T-cell (primary cell): ENCODE measurements around the gene CTPS1. TPM values are rescaled to one million over a fixed set of nuclear protein-coding genes. Genes with fewer than 3 reads are reported as not detected.

ENCODE experiments used
- ATAC-seq, 4 experiments: fragments of 200-7000 bp in 3 of 4; fragments of 150-1000 bp in 1 of 4; cut with Tn5 transposase; replicated peaks in 1 of 4; 1 replicate in 3 of 4; 2 replicates in 1 of 4; pipeline ENCODE4 v1.10.0; 2021; ENCODE audit warnings: moderate library complexity in 3 of 4, mild to moderate bottlenecking in 2 of 4, moderate number of reproducible peaks in 1 of 4
- CTCF ChIA-PET, 2 donors: fragments of 300-600 bp; sonication (Branson Sonifier 250); formaldehyde crosslinking; loops; one replicate each; lab custom pipeline; 2022; ENCODE audit warnings: antibody characterized with exemption in 2 of 2; lab: Charles Lee
- POLR2A ChIA-PET, 2 donors: fragments of 300-600 bp; sonication (Branson Sonifier 250); formaldehyde crosslinking; loops; one replicate each; lab custom pipeline; 2022; ENCODE audit warnings: antibody characterized with exemption in 2 of 2; lab: Charles Lee
- DNase-seq, 35 experiments: peaks; one replicate each; pipeline versions ENCODE4 v3.0.0 to v3.0.0-alpha.2; 2013 to 2023
- H3K27ac ChIP-seq: one replicate; pipeline ENCODE4 v1.5.1; 2013; ENCODE audit warnings: low read length
- H3K27me3 ChIP-seq, 2 experiments: replicated peaks in 1 of 2; 1 replicate in 1 of 2; 2 replicates in 1 of 2; pipeline versions ENCODE4 v1.6.1 to v1.7.0; 2013; ENCODE audit warnings: low read length in 1 of 2, mixed read lengths in 1 of 2; ENCODE audit not compliant: control insufficient read depth in 2 of 2, insufficient read depth in 2 of 2; ENCODE audit errors: extremely low read depth in 1 of 2
- H3K36me3 ChIP-seq, 2 donors: 1 replicate in 1 of 2; 2 replicates in 1 of 2; pipeline versions ENCODE4 v1.6.1 to v1.7.0; 2013; ENCODE audit warnings: low read length in 1 of 2; ENCODE audit not compliant: control insufficient read depth in 2 of 2, insufficient read depth in 1 of 2; ENCODE audit errors: extremely low read depth in 1 of 2
- H3K4me1 ChIP-seq, 2 experiments: 1 replicate in 1 of 2; 2 replicates in 1 of 2; pipeline versions ENCODE4 v1.6.1 to v1.7.0; 2013; ENCODE audit warnings: low read length in 2 of 2, mixed read lengths in 1 of 2; ENCODE audit not compliant: insufficient read depth in 2 of 2, control insufficient read depth in 1 of 2; ENCODE audit errors: extremely low read depth in 1 of 2
- H3K4me3 ChIP-seq, 2 donors: 1 replicate in 1 of 2; 2 replicates in 1 of 2; pipeline versions ENCODE4 v1.5.1 to v1.7.0; 2013; ENCODE audit warnings: mild to moderate bottlenecking in 2 of 2, low read length in 1 of 2, moderate library complexity in 1 of 2; ENCODE audit not compliant: control insufficient read depth in 1 of 2; ENCODE audit errors: extremely low read depth in 1 of 2
- H3K9me3 ChIP-seq: 2 replicates; pipeline ENCODE4 v1.7.0; 2013
- H3K27ac Mint-ChIP-seq, 2 donors: one replicate each; pipeline ENCODE4 v1.8.0; 2020 to 2021; ENCODE audit warnings: mild to moderate bottlenecking in 2 of 2, mixed read lengths in 2 of 2
- H3K27me3 Mint-ChIP-seq, 2 donors: one replicate each; pipeline ENCODE4 v1.8.0; 2021 to 2022; ENCODE audit warnings: mixed read lengths in 2 of 2
- H3K36me3 Mint-ChIP-seq: one replicate; pipeline ENCODE4 v1.8.0; 2021; ENCODE audit warnings: mixed read lengths
- H3K4me1 Mint-ChIP-seq, 3 donors: one replicate each; pipeline ENCODE4 v1.8.0; 2020 to 2022; ENCODE audit warnings: mixed read lengths in 3 of 3, mild to moderate bottlenecking in 1 of 3
- H3K4me3 Mint-ChIP-seq, 3 donors: one replicate each; pipeline ENCODE4 v1.8.0; 2020 to 2022; ENCODE audit warnings: mild to moderate bottlenecking in 3 of 3, mixed read lengths in 3 of 3, moderate library complexity in 3 of 3
- H3K9me3 Mint-ChIP-seq, 3 donors: one replicate each; pipeline ENCODE4 v1.8.0; 2020 to 2022; ENCODE audit warnings: mixed read lengths in 3 of 3
- WGBS: methylation state at CpG from one replicate; pipeline ENCODE4 v1.1.5; 2013; ENCODE audit warnings: missing lambda C conversion rate; ENCODE audit not compliant: insufficient coverage; 5-methylcytosine and 5-hydroxymethylcytosine counted together
- total RNA-seq, 35 experiments: library from RNA in 6 of 35; stranded (reverse) in 6 of 35; fragments of 120-200 nt in 1 of 35; gene quantifications; one replicate each; pipeline versions ENCODE4 v1.2.1 to v1.2.4 and lab custom pipeline; 2013 to 2026

CTPS1 gene
- total RNA-seq, 5 donors from 2014 or later (not counting 1 experiment from before 2014, with no cell fraction given): 26.0 to 57.2 (median 29.1) TPM

DNA sequence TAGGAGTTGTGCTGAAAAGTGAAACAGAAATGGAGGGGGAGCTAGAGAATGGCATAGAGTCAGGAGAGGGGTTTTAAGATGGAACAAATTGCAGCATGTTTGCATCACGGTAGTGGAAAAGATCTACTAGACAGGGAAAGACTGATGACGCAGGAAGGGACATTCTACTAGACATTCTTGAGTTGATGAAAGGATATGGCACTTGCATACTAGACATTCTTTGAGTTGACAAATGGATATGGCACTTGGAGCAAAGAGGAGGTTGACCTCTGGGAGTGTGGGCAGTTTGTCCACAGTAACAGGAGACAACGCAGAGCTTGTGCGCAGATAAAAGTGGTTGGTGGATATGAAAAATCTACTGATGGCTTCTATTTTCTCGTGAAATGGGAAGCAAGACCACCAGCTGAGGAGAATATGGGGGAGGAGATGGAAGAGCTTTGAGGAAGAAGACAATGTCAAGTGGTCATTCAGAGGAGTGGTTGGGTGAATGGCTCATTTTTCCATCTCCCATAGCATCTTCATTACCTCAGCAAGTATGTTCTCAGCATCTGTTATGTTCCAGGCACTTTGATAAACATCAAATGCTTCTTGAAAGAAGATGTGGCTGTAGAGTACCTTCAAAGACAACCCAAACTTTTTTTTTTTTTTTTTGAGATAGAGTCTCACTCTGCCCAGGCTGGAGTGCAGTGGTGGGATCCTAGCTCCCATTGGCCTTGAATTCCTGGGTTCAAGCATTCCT lies 2.4 kb upstream of the CTPS1 start:
- Histone ChIP-seq H3K4me3 (no peak overlapping the region), H3K27ac (no peak overlapping the region), H3K4me1 (peaks cover 6 to 24% of the 10 kb centered on the region in 2 experiments), H3K27me3 (no peaks in the 10 kb centered on the region), H3K36me3 (no peaks in the 10 kb centered on the region), H3K9me3 (no peaks in the 10 kb centered on the region)
- Mint-ChIP-seq H3K27me3 (no peaks in the 10 kb centered on the region), H3K27ac (no peak overlapping the region), H3K4me1 (peaks cover 16 to 22% (median 20%) of the 10 kb centered on the region in 3 donors), H3K4me3 (no peak overlapping the region), H3K9me3 (no peaks in the 10 kb centered on the region), H3K36me3 (no peaks in the 10 kb centered on the region)
- no peak for DNase-seq
- POLR2A ChIA-PET: interaction anchor here in 1 of 2 donors (0.7 kb wide), 1 partner anchor 179 kb away, joined by 5 read pairs; no protein-coding TSS in a partner anchor
- 96% methylated on average over 4 of the region's 5 CpGs for WGBS
- no peak for ATAC-seq
- CTCF ChIA-PET: no interaction called here

DNA sequence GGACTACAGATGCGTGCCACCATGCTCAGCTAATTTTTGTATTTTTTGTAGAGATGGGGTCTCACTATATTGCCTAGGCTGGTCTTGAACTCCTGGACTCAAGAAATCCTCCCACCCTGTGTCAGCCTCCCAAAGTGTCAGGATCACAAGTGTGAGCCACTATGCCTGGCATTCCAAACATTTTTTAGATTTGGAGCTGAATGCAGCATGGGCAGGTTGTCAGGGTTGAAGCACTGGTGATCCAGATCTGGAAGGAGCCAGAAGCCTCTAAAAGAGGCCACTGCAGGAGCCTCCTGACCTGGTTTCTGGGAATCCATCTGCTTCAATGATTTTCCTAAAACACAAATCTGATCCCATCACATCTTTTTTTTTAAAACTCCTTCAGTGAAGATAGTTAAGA lies 1.8 kb upstream of the CTPS1 start:
- ChIA-PET POLR2A (no interaction called here), CTCF (no interaction called here)
- no peaks in the 10 kb centered on the region for H3K27me3 ChIP-seq
- H3K27me3 Mint-ChIP-seq: no peaks in the 10 kb centered on the region
- H3K4me3 Mint-ChIP-seq: no peak overlapping the region
- no peak overlapping the region for H3K27ac ChIP-seq
- H3K4me1 Mint-ChIP-seq: peaks cover 22 to 25% (median 24%) of the 10 kb centered on the region in 3 donors
- no peak overlapping the region for H3K4me3 ChIP-seq
- H3K36me3 Mint-ChIP-seq: no peaks in the 10 kb centered on the region
- WGBS: no CpG with 5 or more reads among the region's 1 CpG
- peaks cover 6 to 24% of the 10 kb centered on the region in 2 experiments for H3K4me1 ChIP-seq
- ATAC-seq (no peak), DNase-seq (no peak)
- no peaks in the 10 kb centered on the region for H3K36me3 ChIP-seq
- no peak overlapping the region for H3K27ac Mint-ChIP-seq
- H3K9me3 Mint-ChIP-seq: no peaks in the 10 kb centered on the region
- H3K9me3 ChIP-seq: no peaks in the 10 kb centered on the region

GRCh38 chr1:40978886-40979240 lies 633 bp upstream of the CTPS1 start:
- DNase-seq (peak in 1 of 35 experiments; percentile 4), ATAC-seq (no peak)
- H3K27ac Mint-ChIP-seq: peak overlapping the region in 1 of 2 donors; percentile 90
- H3K4me1 Mint-ChIP-seq: peaks cover 25 to 27% (median 26%) of the 10 kb centered on the region in 3 donors
- peaks cover 6 to 24% of the 10 kb centered on the region in 2 experiments for H3K4me1 ChIP-seq
- H3K9me3 Mint-ChIP-seq: no peaks in the 10 kb centered on the region
- H3K27me3 Mint-ChIP-seq: no peaks in the 10 kb centered on the region
- no peaks in the 10 kb centered on the region for H3K9me3 ChIP-seq
- H3K27ac ChIP-seq: peak overlapping the region; percentile 87
- POLR2A ChIA-PET: interaction anchor here (0.6 to 1.5 kb wide), 2 partner anchors 24 to 939 kb away, joined by 3 to 6 read pairs; partner anchors contain the start of gene CAP1 (in 1 of the 2)
- H3K36me3 Mint-ChIP-seq: peaks cover 5% of the 10 kb centered on the region
- peaks cover 0 to 3% of the 10 kb centered on the region in 2 donors for H3K36me3 ChIP-seq
- peak overlapping the region; percentile 73 to 85 for H3K4me3 ChIP-seq
- WGBS: 51% methylated on average over 17 of the region's 17 CpGs
- CTCF ChIA-PET: interaction anchor here in 1 of 2 donors (1.1 to 2.6 kb wide), 2 partner anchors 10 to 25 kb away, joined by 3 to 17 read pairs; no protein-coding TSS in a partner anchor
- peak overlapping the region; percentile 79 to 87 (median 82) for H3K4me3 Mint-ChIP-seq
- no peaks in the 10 kb centered on the region for H3K27me3 ChIP-seq

- DNase-seq: no peak
- 0% methylated on average over 32 of the region's 50 CpGs for WGBS
Measured at GRCh38 chr1:40980068-40980452, 564 bp downstream of the CTPS1 start.

DNA sequence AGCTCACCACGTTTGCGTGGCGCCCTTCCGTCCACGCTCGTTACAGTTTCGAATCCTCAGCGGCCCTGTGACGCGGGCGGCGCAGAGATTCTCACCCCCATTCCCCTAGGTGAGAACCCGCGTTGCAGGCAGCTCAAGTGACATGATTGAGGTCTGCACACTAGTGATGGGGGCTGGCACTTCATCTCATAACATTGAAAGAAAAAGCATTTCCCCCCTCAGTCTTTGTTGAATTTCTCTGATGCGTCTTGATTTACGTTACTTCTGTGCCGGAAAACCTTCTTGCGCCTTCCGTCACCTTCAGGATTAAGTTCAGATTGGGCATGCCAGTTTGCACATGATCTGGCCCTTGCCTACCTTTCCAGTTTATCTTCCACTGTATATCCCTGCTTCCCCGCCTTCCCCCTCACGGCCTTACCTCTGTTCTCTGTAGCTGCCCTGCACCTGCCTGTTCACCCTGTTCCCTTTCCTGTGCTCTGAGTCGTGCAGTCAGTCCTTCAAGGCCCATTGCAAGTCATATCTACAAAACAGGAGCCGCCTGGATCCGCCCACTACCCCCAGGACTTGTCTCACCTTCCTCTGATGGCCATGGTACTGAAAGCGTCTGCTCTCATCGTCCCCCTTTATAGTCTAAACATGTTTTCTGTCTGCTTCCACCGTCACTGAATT lies 1.1 kb downstream of the CTPS1 start:
- H3K36me3 Mint-ChIP-seq: peaks cover 23% of the 10 kb centered on the region
- peak overlapping the region; percentile 55 to 85 for H3K4me3 ChIP-seq

More at GRCh38 chr1:40980068-40980452, 564 bp downstream of the CTPS1 start:
- peaks cover 6 to 24% of the 10 kb centered on the region in 2 experiments for H3K4me1 ChIP-seq
- Mint-ChIP-seq H3K4me3 (peak overlapping the region; percentile 83 to 88 (median 87)), H3K9me3 (no peaks in the 10 kb centered on the region), H3K27me3 (no peaks in the 10 kb centered on the region), H3K4me1 (peaks cover 25 to 29% (median 27%) of the 10 kb centered on the region in 3 donors), H3K36me3 (peaks cover 17% of the 10 kb centered on the region), H3K27ac (peak overlapping the region; percentile 82 to 92)
- H3K27ac ChIP-seq: peak overlapping the region; percentile 70
- ChIA-PET CTCF (interaction anchor here in 1 of 2 donors (0.7 to 2.6 kb wide), 2 partner anchors 24 to 130 kb away, joined by 5 to 17 read pairs; no protein-coding TSS in a partner anchor), POLR2A (interaction anchor here (0.6 to 1.5 kb wide), 3 partner anchors 23 to 254 kb away, joined by 3 to 6 read pairs (median 6); partner anchors contain the start of gene CITED4 (in 1 of the 2))
- ATAC-seq: peak; percentile 37 to 54 (median 50)
- peaks cover 0 to 13% of the 10 kb centered on the region in 2 donors for H3K36me3 ChIP-seq
- H3K27me3 ChIP-seq: no peaks in the 10 kb centered on the region
- H3K4me3 ChIP-seq: peak overlapping the region; percentile 55 to 85
- H3K9me3 ChIP-seq: no peaks in the 10 kb centered on the region

More for the DNA sequence above, 1.1 kb downstream of the CTPS1 start:
- Mint-ChIP-seq H3K9me3 (no peaks in the 10 kb centered on the region), H3K4me3 (peak overlapping the region; percentile 83 to 88 (median 87)), H3K27ac (peak overlapping the region; percentile 82 to 92), H3K4me1 (peaks cover 25 to 29% (median 27%) of the 10 kb centered on the region in 3 donors), H3K27me3 (no peaks in the 10 kb centered on the region)
- ATAC-seq (peak; percentile 12 to 25 (median 20)), DNase-seq (peak; percentile 16 to 78 (median 65))
- CTCF ChIA-PET: interaction anchor here in 1 of 2 donors (2.6 kb wide), 1 partner anchor 23 kb away, joined by 17 read pairs; no protein-coding TSS in a partner anchor
- Histone ChIP-seq H3K27me3 (no peaks in the 10 kb centered on the region), H3K4me1 (peaks cover 6 to 24% of the 10 kb centered on the region in 2 experiments), H3K27ac (peak overlapping the region; percentile 70), H3K36me3 (peaks cover 0 to 18% of the 10 kb centered on the region in 2 donors), H3K9me3 (no peaks in the 10 kb centered on the region)
- POLR2A ChIA-PET: interaction anchor here in 1 of 2 donors (0.6 to 1.5 kb wide), 2 partner anchors 23 to 253 kb away, joined by 3 to 6 read pairs; no protein-coding TSS in a partner anchor
- WGBS: 7% methylated on average over 23 of the region's 27 CpGs
